Activated CD8-positive, alpha-beta memory T cell treated with anti-CD3 and anti-CD28 coated beads for 1 hour (primary cell): ENCODE data around the gene NSD2.
"Not testable (repeated sequence)": the region's sequence is repeated elsewhere in the genome, so short reads cannot be mapped to it uniquely, and the experiment has no call there.

Experiments used
- DNase-seq, 2 donors: peaks; one replicate each; pipeline ENCODE4 v3.0.0-alpha.2; 2020; ENCODE audit warnings: low read depth in 1 of 2; ENCODE audit errors: extremely low read depth in 1 of 2

The NSD2 gene

DNA sequence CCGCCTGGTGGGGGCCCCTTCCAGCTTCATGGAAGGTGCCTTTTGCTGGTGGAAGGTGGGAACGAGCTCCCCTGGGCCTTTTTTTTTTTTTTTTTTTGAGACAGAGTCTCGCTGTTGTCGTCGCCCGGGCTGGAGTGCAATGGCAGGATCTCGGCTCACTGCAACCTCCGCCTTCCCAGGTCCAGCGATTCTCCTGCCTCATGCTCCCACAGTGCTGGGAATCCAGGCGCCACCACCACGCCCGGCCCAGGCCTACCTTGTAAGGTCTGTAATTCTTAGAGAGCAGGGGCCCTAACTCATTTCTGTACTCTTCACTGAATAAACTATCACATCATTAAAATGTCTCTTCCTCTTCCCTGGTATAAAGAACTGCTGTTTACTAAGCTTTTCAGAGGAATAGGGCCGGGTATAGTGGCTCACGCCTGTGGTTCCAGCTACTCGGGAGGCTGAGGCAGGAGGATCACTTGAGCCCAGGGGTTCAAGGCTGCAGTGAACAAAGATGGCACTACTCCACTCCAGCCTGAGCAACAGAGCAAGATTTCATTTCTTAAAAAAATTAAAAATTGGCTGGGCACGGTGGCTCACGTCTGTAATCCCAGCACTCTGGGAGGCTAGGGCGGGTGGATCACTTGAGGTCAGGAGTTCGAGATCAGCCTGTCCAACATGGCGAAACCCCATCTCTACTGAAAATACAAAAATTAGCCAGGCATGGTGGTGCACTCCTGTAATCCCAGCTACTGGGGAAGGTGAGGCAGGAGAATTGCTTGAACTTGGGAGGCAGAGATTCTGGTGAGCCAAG lies 122.7 kb downstream of the NSD2 start:
- DNase-seq = not testable (repeated sequence)

DNA sequence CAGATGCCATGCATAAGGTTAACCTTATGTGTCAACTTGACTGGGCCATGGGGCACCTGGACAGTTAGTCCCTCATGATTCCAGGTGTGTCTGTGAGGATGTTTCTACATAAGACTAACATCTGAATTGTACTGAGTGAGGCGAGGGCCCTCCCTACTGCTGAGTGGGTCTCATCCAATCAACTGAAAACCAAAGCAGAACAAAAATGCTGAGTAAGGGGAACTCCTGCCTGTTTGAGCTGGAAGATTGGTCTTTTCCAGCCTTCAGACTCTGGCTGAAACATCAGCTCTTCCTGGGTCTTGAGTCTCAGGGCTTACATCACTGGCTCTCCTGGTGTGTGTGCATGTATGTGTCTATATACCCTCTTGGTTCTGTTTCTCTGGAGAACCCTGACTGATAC lies 123.7 kb downstream of the NSD2 start:
- no peak for DNase-seq

- no peak for DNase-seq
These were observed 125.8 kb downstream of the NSD2 start for GRCh38 chr4:1996866-1997611.

GRCh38 chr4:1997712-1998111 lies 126.5 kb downstream of the NSD2 start:
- DNase-seq = no peak

DNA sequence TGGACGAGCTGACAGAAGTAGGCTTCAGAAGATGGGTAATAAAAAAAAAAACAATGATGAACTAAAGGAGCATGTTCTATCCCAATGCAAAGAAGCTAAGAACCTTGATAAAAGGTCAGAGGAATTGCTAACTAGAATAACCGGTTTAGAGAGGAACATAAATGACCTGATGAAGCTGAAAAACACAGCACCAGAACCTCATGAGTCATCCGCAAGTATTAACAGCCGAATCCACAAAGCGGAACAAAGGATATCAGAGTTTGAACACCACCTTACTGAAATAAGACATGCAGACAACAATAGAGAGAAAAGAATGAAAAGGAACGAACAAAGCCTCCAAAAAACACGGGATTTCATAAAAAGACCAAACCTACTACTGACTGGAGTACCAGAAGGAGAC lies 127.1 kb downstream of the NSD2 start:
- DNase-seq = no peak

DNA sequence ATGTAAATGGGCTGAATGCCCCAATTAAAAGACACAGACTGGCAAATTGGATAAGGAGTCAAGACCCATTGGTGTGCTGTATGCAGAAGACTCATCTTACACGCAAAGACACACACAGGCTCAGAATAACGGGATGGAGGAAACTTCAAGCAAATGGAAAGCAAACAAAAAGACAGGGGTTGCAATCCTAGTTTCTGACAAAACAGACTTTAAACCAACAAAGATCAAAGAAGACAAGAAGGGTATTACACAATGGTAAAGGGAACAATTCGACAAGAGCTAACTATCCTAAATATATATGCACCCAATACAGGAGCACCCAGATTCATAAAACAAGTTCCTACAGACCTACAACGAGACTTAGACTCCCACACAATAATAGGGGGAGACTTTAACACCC lies 128.1 kb downstream of the NSD2 start:
- DNase-seq = not testable (repeated sequence)

GRCh38 chr4:2003361-2003760 lies 132.2 kb downstream of the NSD2 start:
- not testable (repeated sequence) for DNase-seq

GRCh38 chr4:2006367-2006766 lies 135.2 kb downstream of the NSD2 start:
- DNase-seq = no peak

DNA sequence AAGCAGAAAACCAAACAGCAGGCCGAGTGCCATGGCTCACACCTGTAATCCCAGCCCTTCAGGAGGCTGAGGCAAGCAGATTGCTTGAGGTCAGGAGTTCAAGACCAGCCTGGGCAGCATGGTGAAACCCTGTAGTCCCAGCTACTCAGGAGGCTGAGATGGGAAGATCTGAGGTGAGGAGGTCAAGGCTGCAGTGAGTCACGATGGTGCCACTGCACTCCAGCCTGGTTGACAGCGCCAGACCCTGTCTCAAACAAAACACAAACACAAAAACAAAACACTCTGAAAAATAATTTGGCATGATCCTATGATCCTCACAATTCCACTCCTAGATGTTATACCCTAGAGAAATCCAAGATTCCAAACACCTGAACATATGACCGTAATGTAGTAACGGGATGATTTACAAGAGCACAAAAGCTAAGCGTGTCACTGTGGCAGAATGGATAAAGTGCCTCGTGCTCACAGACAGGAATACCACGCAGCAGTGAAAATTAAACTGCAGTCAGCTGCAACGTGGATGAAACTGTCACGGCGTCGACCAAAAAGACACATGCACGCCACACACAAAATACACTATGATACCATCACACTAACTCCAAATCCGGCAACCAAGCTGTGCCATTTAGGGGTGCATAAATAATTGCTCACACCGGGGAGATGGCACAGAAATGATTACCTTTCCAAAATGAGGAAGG lies 135.9 kb downstream of the NSD2 start:
- DNase-seq = no peak

GRCh38 chr4:2007804-2008670 lies 136.8 kb downstream of the NSD2 start:
- no peak for DNase-seq

- DNase-seq = no peak
These were observed 137.4 kb downstream of the NSD2 start for GRCh38 chr4:2008671-2008920.

DNA sequence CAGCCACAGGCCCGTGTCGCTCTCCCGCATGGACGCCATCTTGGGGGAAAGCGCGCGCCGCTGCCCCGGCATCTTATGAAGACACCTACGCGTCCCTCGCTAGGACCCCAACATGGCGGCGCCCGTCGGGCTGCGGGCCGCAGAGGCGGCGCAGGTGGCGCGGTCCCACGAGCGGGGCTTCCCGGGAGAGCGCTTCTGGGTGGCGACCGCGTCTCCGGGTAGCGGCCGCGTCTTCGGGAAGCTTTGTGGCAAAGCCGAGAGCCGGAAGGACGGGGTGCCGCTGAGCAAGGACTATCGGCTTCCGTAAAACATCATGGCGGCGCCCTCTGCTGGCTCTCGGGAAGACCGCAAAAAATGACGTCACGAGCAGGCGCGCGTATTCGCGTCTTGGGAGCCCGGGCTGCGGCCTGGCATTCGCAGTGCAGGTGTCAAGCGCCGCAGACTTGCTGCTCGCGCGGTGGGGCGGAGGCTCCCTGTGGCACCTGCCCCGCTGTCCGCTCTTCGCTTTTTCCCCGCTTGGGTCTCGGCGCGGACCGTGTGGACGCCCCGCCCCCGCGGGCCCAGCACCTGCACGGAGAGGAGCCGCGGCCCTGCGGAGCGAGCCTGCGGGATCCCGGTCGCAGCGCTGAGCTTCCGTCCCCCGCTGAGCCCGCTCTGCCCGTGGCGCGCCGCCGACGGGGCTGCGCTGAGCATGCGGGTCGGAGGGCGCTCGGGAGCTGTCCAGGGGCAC lies 137.9 kb downstream of the NSD2 start, which contains the start of gene NELFA:
NELFA (minus strand) TSS at position 54 of the 730 bp plus-strand sequence; CDS start at position 39, 15 bp downstream.
- DNase-seq = peak; percentile 92 to 93

GRCh38 chr4:2009651-2010233 lies 138.5 kb downstream of the NSD2 start:
- peak in 1 of 2 donors; percentile 24 for DNase-seq

DNA sequence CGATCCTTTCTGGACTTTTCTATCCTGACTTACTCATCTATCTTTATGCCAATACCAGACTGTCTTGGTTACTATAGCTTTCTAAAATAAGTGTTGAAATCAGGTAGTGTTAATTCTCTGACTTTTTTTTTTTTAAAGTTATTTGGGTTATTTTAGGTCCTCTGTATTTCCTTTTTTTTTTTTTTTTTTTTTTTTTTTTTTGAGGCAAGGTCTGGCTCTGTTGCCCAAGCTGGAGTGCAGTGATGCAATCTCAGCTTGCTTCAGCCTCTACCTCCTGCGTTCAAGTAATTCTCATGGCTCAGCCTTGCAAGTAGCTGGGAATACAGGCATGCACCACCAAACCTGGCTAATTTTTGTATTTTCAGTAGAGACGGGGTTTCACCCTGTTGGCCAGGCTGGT lies 140.4 kb downstream of the NSD2 start:
- DNase-seq = no peak

- no peak for DNase-seq
These were observed 143.8 kb downstream of the NSD2 start for GRCh38 chr4:2015008-2015407.

- not testable (repeated sequence) for DNase-seq
These were observed 150.3 kb downstream of the NSD2 start for GRCh38 chr4:2021358-2022018.

DNA sequence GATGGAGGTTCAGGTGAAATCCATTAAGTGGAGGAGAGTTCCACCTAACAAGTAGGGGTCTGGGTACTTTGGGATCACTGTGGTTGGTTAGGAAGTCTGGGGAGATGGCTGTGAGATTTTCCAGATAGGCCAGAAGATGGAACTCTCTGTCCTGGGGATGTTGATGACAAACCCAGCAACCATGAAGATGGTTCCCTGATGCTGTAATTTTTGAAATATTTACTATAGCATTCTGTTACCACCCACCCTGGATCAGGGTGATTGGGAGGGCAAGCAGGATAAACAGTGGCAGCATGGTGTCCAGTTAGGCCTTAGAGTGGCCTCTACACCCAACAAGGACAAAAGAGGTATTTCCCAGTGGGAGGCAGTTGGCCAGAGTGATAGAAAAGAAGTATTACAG lies 153.5 kb downstream of the NSD2 start:
- no peak for DNase-seq

DNA sequence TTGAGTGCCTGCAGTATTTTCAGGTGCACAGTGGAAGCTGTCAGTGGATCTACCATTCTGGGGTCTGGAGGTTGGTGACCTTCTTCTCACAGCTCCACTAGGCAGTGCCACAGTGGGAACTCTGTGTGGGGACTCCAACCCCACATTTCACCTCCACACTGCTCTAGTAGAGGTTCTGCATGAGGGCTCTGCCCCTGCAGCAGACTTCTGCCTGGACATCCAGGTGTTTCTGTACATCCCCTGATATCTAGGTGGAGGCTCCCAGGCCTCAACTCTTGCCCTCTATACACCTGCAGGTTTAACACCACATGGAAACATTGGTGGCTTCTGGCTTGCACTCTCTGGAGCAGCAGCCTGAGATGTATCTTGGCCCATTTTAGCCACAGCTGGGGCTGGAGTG lies 154.6 kb downstream of the NSD2 start:
- no peak for DNase-seq

DNA sequence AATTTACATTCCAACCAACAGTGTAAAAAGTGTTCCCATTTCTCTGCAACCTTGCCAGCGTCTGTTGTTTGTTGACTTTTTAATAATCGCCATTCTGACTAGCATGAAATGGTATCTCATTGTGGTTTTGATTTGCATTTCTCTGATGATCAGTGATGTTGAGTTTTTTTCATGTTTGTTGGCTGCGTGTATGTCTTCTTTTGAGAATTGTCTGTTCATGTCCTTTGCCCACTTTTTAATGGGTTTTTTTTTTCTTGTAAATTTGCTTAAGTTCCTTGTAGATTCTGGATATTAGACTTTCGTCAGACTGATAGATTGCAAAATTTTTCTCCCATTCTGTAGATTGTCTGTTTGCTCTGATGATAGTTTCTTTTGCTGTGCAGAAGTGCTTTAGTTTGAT lies 155.9 kb downstream of the NSD2 start:
- DNase-seq = not testable (repeated sequence)
